Activated naive CD4-positive, alpha-beta T cell treated with anti-CD3 and anti-CD28 coated beads, Interleukin-2, amount 10 ng/mL, durations not matched to agents 7 days and 5 days (primary cell): Measurements from ENCODE around the gene RPTOR.

Source experiments
- CTCF ChIA-PET: fragments of 350-600 bp; sonication (Branson Sonifier 250); formaldehyde crosslinking; loops from one replicate; lab custom pipeline; 2021; ENCODE audit warnings: antibody characterized with exemption; lab: Charles Lee
- DNase-seq: peaks from one replicate; pipeline ENCODE4 v3.0.0-alpha.2; 2020
- H3K27ac Mint-ChIP-seq: one replicate; pipeline ENCODE4 v1.8.0; 2021; ENCODE audit warnings: mild to moderate bottlenecking, moderate library complexity, mixed read lengths
- H3K27me3 Mint-ChIP-seq: one replicate; pipeline ENCODE4 v1.8.0; 2021; ENCODE audit warnings: mild to moderate bottlenecking, mixed read lengths
- H3K36me3 Mint-ChIP-seq: one replicate; pipeline ENCODE4 v1.8.0; 2021; ENCODE audit warnings: mixed read lengths
- H3K4me1 Mint-ChIP-seq: one replicate; pipeline ENCODE4 v1.8.0; 2021; ENCODE audit warnings: mixed read lengths
- H3K4me3 Mint-ChIP-seq: one replicate; pipeline ENCODE4 v1.8.0; 2021; ENCODE audit warnings: mild to moderate bottlenecking, moderate library complexity, mixed read lengths
- H3K9me3 Mint-ChIP-seq: one replicate; pipeline ENCODE4 v1.8.0; 2021; ENCODE audit warnings: mixed read lengths

Gene RPTOR

DNA sequence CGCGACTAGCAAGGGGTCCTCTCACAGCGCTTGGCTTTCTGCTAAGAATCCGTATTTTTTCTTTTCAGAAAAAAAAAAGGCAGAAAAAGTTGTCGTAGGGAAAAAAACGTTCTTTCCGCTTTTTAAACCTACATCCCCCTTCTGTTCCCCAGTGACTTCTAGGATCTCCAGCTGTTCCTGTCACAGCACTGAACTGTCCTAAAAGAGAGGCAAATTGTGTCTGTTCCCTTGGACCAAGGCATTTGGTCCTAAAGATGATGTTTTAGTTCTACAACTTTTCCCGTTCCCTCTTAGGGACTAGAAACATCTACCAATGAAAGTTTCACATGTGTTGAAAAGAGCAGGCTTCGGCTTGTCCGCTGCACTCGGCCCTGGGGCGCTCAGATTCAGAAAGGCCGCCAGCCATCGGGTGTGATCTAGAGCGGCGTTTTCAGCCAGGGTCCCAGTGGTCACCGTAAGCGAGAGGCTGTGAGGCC lies 346.3 kb downstream of the RPTOR start:
- Mint-ChIP-seq H3K36me3 (peaks cover 74% of the 10 kb centered on the region), H3K4me1 (peaks cover 88% of the 10 kb centered on the region), H3K27ac (peak overlapping the region; percentile 95), H3K4me3 (peak overlapping the region; percentile 75), H3K9me3 (no peaks in the 10 kb centered on the region), H3K27me3 (no peaks in the 10 kb centered on the region)
- CTCF ChIA-PET = interaction anchor here (1.0 to 1.6 kb wide), 3 partner anchors 9 to 25 kb away, joined by 4 to 5 read pairs (median 5); no protein-coding TSS in a partner anchor
- no peak for DNase-seq

DNA sequence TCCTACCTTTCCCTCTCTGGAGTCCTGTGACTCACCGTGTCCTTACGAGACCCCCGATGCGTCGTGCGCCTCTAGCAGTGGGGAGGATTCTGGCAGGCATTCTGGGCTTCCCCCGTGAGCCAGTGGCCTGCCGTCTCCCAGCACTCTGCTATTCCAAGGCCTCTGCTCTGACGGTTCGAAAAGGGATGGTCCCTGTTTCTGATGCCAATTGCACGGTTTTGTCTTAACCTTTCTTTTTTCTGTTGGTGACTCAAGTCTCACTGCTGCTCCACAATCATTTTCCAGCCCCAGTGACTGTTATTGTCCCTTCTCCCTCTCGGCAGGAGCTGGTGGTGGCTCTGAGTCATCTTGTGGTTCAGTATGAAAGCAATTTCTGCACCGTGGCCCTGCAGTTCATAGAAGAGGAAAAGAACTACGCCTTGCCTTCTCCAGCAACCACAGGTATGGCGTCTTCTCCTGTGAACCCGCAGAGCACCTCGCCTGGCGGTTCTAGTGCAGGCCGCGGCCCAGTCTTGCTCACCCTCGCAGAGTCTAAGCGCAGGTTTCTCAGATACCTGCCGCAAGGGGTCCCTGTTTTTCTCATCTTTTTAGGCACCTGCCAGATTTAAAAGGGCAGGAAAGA lies 346.9 kb downstream of the RPTOR start:
- CTCF ChIA-PET = interaction anchor here (1.0 to 2.2 kb wide), 5 partner anchors 8 to 58 kb away, joined by 3 to 8 read pairs (median 5); no protein-coding TSS in a partner anchor
- Mint-ChIP-seq H3K4me3 (peak overlapping the region; percentile 75), H3K9me3 (no peaks in the 10 kb centered on the region), H3K27ac (peak overlapping the region; percentile 95), H3K4me1 (peaks cover 88% of the 10 kb centered on the region), H3K27me3 (no peaks in the 10 kb centered on the region), H3K36me3 (peaks cover 72% of the 10 kb centered on the region)
- DNase-seq = peak; percentile 87

DNA sequence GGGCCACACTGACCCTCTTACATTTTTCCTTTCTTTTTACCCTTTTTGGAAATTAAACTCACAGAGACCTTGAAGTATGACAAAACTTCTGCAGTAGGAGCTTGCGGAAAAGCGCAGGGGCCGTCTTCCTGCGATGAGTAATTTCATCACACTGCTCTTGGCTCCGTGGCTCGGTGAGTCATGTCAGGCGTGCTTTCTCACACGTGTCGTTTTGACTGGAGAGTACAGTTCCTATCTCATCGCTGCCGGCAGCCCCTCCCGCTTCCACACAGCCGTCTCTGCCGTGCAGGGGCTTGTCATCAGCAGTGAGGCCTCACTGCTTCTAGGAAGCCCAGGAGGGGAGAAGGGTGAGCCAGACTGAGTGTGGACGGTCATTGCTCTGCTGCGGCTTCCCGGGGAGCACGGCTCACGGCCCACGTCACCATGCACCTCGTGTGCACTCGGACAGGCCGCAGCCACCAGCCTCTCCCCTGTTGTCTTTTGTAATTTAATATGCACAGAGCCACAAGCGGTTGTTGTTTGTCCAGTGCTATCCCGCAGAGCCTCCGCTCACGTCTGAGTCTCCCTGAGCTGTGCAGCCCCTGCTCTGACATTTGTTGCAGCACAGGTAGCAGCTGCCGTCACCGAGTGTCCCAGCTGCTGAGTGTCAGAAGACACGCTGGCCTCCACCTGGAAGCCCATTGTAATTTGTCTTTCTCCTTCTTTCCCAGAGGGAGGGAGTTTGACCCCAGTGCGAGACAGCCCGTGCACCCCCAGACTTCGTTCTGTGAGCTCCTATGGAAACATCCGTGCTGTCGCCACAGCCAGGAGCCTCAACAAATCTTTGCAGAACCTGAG lies 347.6 kb downstream of the RPTOR start:
- H3K27me3 Mint-ChIP-seq = no peaks in the 10 kb centered on the region
- peaks cover 70% of the 10 kb centered on the region for H3K36me3 Mint-ChIP-seq
- CTCF ChIA-PET = interaction anchor here (0.6 to 2.2 kb wide), 5 partner anchors 15 to 59 kb away, joined by 3 to 8 read pairs (median 5); no protein-coding TSS in a partner anchor
- H3K4me3 Mint-ChIP-seq = peak overlapping the region; percentile 75
- H3K27ac Mint-ChIP-seq = peak overlapping the region; percentile 95
- H3K9me3 Mint-ChIP-seq = no peaks in the 10 kb centered on the region
- H3K4me1 Mint-ChIP-seq = peaks cover 91% of the 10 kb centered on the region
- peak; percentile 93 for DNase-seq

DNA sequence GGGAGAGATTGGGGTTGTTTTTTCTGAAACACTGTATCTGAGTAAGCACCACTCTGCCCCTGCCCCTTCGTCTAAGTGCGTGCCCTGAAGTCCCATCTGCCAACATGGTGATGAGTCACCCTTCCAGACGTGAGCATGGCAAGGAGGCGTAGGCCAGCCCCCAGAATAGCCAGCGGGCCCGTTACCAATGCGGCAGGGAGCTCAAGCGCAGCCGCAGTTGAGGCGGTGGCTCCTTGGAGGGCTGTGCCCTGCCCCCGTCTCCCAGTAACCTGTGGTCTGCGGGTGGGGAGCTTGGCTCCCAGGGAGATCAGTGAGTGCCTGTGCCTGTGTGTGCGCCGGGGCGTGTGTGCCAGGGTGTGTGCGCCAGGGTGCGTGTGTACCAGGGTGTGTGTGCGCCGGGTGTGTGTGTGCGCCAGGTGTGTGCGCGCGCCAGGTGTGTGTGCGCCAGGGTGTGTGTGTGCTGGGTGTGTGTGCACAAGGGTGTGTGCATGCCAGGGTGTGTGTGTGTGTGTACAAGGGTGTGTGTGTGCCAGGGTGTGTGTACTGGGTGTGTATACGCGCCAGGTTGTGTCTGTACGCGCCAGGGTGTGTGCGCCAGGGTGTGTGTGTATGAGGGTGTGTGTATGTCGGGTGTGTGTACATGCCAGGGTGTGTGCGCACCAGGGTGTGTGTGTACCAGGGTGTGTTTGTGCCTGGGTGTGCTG lies 348.4 kb downstream of the RPTOR start:
- peaks cover 77% of the 10 kb centered on the region for H3K36me3 Mint-ChIP-seq

DNA sequence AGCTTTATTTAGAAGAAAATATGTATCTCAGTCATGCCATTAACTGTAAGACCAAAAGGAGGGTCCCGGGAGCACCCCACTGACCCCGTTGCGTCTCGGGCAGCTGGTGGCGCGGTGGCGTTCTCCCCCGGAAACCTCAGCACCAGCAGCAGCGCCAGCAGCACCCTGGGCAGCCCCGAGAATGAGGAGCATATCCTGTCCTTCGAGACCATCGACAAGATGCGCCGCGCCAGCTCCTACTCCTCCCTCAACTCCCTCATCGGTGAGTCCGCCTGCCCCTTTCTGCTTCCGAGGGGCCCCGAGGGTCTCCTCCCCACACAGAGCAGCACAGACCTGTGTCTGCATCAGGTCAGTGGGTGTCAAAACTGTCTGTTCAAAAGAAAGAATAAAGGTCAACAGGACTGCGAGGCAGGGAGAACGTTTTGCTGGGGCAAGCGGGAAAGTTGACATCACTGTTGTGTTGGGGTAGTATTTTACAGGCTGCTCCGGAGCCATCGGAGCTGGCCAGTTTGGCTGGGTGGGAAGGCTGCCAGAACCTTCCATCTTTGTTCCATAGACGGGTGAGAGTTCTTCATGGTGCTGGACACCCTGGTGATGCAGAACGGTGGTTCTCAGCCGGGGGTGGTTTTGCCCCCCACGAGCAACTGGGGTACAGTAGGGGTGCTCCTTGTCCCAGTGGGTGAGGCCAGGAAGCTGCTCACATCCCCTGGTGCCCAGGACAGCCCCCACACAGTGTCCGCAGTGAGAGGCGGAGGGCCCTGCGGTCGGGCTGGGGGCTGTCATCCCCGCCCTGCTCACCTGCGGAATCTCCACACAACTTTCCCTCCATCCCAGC lies 349.2 kb downstream of the RPTOR start:
- no peaks in the 10 kb centered on the region for H3K9me3 Mint-ChIP-seq
- H3K27ac Mint-ChIP-seq = peak overlapping the region; percentile 95
- no peak for DNase-seq
- H3K4me3 Mint-ChIP-seq = peak overlapping the region; percentile 58
- H3K4me1 Mint-ChIP-seq = peaks cover 94% of the 10 kb centered on the region
- peaks cover 79% of the 10 kb centered on the region for H3K36me3 Mint-ChIP-seq
- no peaks in the 10 kb centered on the region for H3K27me3 Mint-ChIP-seq
- CTCF ChIA-PET = interaction anchor here (2.2 kb wide), 1 partner anchor 61 kb away, joined by 8 read pairs; no protein-coding TSS in a partner anchor

More for the DNA sequence above, 348.4 kb downstream of the RPTOR start:
- H3K9me3 Mint-ChIP-seq = no peaks in the 10 kb centered on the region
- no peaks in the 10 kb centered on the region for H3K27me3 Mint-ChIP-seq
- H3K27ac Mint-ChIP-seq = peak overlapping the region; percentile 95
- DNase-seq = peak; percentile 46
- peaks cover 95% of the 10 kb centered on the region for H3K4me1 Mint-ChIP-seq
- CTCF ChIA-PET = interaction anchor here (2.2 kb wide), 1 partner anchor 60 kb away, joined by 8 read pairs; no protein-coding TSS in a partner anchor
- H3K4me3 Mint-ChIP-seq = peak overlapping the region; percentile 75

DNA sequence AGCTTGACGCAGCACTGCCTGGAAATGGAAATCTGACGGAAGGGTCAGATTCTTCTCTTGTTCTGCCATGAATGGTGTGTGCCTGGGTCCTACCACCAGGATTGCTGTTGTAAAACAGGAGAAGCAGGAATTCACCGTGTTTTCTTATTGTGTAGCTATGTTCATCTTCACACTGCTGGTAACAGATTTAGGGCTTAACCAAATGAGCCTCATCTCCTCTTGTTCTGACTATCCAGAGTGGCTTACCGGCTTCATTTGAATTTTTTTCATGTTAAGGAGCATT lies 349.7 kb downstream of the RPTOR start:
- peaks cover 75% of the 10 kb centered on the region for H3K36me3 Mint-ChIP-seq
- no peak for DNase-seq
- H3K9me3 Mint-ChIP-seq = no peaks in the 10 kb centered on the region
- peak overlapping the region; percentile 87 for H3K27ac Mint-ChIP-seq
- peak overlapping the region; percentile 18 for H3K4me3 Mint-ChIP-seq
- H3K27me3 Mint-ChIP-seq = no peaks in the 10 kb centered on the region
- CTCF ChIA-PET = no interaction called here
- peaks cover 92% of the 10 kb centered on the region for H3K4me1 Mint-ChIP-seq

DNA sequence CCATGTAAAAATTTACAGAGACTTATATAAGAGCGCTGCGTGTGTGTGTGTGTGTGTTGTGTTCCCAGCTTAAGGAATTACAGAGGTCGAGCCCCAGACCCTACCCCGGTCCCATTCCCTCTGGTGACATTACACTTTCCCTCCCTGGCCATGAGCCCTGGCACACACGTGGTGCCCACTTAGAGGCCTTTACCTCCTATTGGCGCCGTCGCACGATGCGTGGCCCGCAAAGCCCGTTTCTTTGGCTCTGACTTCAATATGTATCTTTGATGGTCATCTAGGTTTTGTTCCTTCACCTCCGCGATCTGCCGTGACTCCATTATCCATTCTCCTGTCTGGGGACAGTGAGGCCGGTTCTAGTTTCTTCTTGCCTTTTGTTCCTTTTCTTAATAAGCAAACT lies 350.1 kb downstream of the RPTOR start:
- peaks cover 76% of the 10 kb centered on the region for H3K36me3 Mint-ChIP-seq
- CTCF ChIA-PET = no interaction called here

DNA sequence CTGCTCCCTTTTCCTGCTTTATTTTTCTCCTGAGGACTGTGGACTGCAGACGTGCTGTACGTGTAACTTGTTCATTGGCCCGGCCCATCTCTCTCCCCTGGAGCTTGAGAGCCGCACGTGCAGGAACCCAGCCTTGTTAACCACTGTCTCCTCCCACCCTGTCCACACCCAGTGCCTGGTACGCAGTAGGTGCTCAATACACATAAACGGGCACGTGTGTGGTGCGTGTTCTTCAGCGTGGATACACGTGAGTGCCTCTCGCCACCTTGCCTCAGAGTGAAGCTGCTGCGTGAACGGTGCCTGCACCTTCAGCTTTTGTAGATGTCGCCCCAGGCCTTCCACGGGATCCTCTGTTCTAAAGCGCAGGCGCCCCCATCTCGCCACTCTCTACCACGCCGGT lies 350.7 kb downstream of the RPTOR start:
- Mint-ChIP-seq H3K9me3 (no peaks in the 10 kb centered on the region), H3K4me3 (peak overlapping the region; percentile 1), H3K36me3 (peaks cover 73% of the 10 kb centered on the region), H3K27me3 (no peaks in the 10 kb centered on the region), H3K4me1 (peaks cover 94% of the 10 kb centered on the region), H3K27ac (peak overlapping the region; percentile 87)
- CTCF ChIA-PET = interaction anchor here (1.0 kb wide), 1 partner anchor 468 kb away, joined by 3 read pairs; no protein-coding TSS in a partner anchor
- peak; percentile 28 for DNase-seq

More for the DNA sequence above, 350.1 kb downstream of the RPTOR start:
- no peaks in the 10 kb centered on the region for H3K9me3 Mint-ChIP-seq
- H3K27me3 Mint-ChIP-seq = no peaks in the 10 kb centered on the region
- DNase-seq = no peak
- peak overlapping the region; percentile 87 for H3K27ac Mint-ChIP-seq
- peak overlapping the region; percentile 18 for H3K4me3 Mint-ChIP-seq
- peaks cover 94% of the 10 kb centered on the region for H3K4me1 Mint-ChIP-seq

DNA sequence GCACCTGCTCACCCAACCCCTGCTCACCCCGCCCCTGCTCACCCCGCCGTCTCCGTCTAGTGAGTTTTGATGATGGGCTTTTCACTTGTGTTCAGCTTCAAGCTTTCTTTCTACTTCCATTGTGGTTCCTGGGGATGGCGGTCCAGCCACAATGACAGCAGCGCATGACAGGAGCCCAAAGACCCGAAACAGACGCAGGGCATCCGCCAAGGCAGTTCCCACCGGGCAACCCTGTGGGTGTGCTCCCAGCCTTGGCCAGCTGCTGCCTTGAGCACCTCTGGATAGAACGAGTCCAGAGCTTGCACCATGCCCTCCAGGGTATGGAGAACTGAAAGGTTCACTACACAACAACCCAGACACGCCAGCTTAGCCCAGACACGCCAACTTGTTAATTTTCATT lies 354.1 kb downstream of the RPTOR start:
- DNase-seq = no peak
- Mint-ChIP-seq H3K27me3 (no peaks in the 10 kb centered on the region), H3K27ac (peak overlapping the region; percentile 64), H3K4me3 (no peak overlapping the region), H3K4me1 (peaks cover 81% of the 10 kb centered on the region), H3K36me3 (peaks cover 60% of the 10 kb centered on the region), H3K9me3 (no peaks in the 10 kb centered on the region)
- CTCF ChIA-PET = interaction anchor here (0.7 to 3.6 kb wide), 26 partner anchors 8 to 472 kb away, joined by 3 to 33 read pairs (median 4); no protein-coding TSS in a partner anchor

DNA sequence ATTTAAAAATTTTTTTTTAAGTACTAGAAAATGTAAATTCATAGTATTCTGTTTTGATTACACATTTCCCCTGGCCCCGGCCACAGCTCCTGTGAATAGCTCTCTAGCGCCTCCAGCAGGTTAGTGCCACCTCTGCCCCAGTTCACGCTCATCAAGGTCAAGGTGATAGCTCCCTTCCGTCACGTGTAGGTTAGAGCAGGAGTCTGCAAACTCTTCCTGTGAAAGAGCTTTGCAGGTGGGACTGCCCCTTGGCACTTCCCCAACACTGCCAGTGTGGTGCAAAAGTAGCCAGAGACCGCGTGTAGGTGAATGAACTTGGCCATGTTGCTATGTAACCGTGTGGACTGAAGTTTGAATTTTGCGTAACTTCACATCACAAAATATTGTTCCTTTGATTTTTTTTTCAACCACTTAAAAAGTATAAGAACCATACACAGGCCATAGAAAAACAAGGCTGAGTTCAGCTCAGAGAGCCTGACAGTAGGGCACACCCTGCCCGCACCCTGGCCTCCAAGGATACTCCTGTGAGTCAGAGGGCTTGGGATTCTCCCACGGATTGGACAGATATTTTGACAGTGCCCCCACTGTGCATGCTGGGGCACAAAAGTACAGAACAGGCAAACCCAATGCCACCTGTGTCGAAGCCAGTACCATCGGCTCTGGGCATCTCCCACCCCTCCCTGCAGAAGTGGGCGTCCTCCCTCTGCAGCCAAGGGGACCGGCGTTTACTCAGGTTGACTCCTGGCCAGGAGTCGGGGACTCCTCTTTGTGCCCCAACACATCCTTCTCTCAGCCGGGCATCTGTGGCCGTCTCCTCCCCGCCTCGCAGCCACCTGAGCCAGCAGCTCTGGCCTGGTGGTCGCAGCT lies 355.0 kb downstream of the RPTOR start:
- H3K36me3 Mint-ChIP-seq = peaks cover 56% of the 10 kb centered on the region
- CTCF ChIA-PET = interaction anchor here (0.6 to 3.6 kb wide), 32 partner anchors 9 to 475 kb away, joined by 3 to 33 read pairs (median 4); no protein-coding TSS in a partner anchor
- peak; percentile 91 for DNase-seq
- H3K27me3 Mint-ChIP-seq = no peaks in the 10 kb centered on the region
- H3K9me3 Mint-ChIP-seq = no peaks in the 10 kb centered on the region
- H3K27ac Mint-ChIP-seq = peak overlapping the region; percentile 80
- H3K4me3 Mint-ChIP-seq = no peak overlapping the region
- peaks cover 73% of the 10 kb centered on the region for H3K4me1 Mint-ChIP-seq

DNA sequence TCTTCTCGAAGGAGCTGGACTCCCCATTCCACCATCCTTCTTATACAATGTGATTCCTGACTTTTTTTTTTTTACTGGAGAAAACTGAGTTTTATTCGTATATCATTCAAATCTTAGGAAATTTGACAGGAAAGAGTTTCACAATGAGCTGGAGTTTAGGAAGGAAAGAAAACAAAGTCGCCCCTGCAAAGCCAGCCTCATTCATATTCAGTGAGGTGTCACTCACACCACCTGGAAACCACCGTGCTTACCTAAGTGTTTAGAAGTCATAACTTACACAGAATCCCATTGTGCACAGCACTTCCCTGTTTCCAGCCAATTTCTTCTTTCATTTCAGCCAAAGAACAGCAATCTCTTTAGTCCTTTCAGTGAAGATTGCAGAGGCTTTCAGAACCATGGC lies 356.7 kb downstream of the RPTOR start:
- DNase-seq = no peak
- H3K36me3 Mint-ChIP-seq = peaks cover 42% of the 10 kb centered on the region

DNA sequence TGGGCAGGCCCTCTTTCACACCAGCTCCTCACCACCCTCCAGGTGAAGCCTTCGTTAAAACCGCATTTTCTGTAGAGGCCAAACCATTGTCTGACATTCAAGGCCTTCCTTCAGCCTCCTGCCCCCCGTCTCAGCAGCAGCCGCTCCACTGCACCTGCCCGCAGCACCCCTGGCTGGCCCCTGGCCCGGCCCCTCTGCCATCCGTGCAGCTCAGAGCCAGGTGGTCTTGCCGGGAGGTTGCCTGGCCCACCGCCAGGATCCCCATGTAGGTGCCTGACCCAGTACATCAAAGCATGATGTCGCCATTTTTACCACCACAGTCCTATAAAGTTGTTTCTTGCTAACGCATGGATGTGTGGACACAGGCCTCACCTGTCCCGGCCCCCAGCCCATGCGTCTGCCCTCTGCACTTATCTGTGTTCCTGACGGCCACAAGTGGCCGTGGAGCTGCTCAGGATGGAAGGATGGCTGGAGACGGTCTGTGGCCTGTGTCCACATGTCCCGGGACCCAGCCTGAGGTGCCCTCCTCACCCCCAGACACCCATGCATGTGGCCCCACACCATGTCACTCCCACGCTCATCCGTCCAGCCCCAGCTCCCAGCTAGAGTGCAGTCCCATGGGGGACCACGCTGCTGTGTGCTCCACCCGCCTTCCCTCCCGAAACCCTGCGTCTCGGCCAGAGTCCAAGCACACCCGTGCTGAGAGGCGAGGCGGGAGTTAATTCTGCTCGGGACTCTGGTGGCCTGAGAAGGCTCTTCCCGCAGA lies 357.7 kb downstream of the RPTOR start:
- CTCF ChIA-PET = interaction anchor here (1.3 kb wide), 1 partner anchor 327 kb away, joined by 4 read pairs; no protein-coding TSS in a partner anchor
- H3K27ac Mint-ChIP-seq = peak overlapping the region; percentile 28
- no peaks in the 10 kb centered on the region for H3K9me3 Mint-ChIP-seq
- no peaks in the 10 kb centered on the region for H3K27me3 Mint-ChIP-seq
- no peak for DNase-seq
- H3K4me3 Mint-ChIP-seq = no peak overlapping the region
- peaks cover 47% of the 10 kb centered on the region for H3K4me1 Mint-ChIP-seq
- H3K36me3 Mint-ChIP-seq = peaks cover 38% of the 10 kb centered on the region

More for the DNA sequence above, 356.7 kb downstream of the RPTOR start:
- Mint-ChIP-seq H3K27ac (peak overlapping the region; percentile 78), H3K4me3 (no peak overlapping the region), H3K9me3 (no peaks in the 10 kb centered on the region), H3K4me1 (peaks cover 57% of the 10 kb centered on the region), H3K27me3 (no peaks in the 10 kb centered on the region)
- CTCF ChIA-PET = interaction anchor here (1.3 kb wide), 2 partner anchors 69 to 326 kb away, joined by 4 to 5 read pairs; no protein-coding TSS in a partner anchor
